Common myeloid progenitor, CD34-positive (primary cell): ENCODE data around the gene ZNF668.

Experiments
- CTCF ChIA-PET: fragments of 350-600 bp; sonication (Branson Sonifier 250); formaldehyde crosslinking; loops from one replicate; lab custom pipeline; 2021; ENCODE audit warnings: antibody characterized with exemption; lab: Charles Lee
- POLR2A ChIA-PET: fragments of 350-600 bp; sonication (Branson Sonifier 250); formaldehyde crosslinking; loops from one replicate; lab custom pipeline; 2021; ENCODE audit warnings: antibody characterized with exemption; lab: Charles Lee
- DNase-seq, 3 donors: peaks; one replicate each; pipeline versions ENCODE4 v3.0.0 to v3.0.0-alpha.2; 2013
- H3K27ac ChIP-seq, 2 experiments: 1 replicate in 1 of 2; 2 replicates in 1 of 2; pipeline ENCODE4 v1.7.0; 2013; ENCODE audit warnings: inconsistent platforms in 2 of 2, low read length in 2 of 2, mild to moderate bottlenecking in 2 of 2, low read depth in 1 of 2, moderate library complexity in 1 of 2; ENCODE audit not compliant: severe bottlenecking in 2 of 2, insufficient read depth in 1 of 2, poor library complexity in 1 of 2
- H3K27me3 ChIP-seq, 5 experiments: replicated peaks in 2 of 5; 1 replicate in 3 of 5; 2 replicates in 2 of 5; pipeline versions ENCODE4 v1.6.1 to v1.7.0; 2013; ENCODE audit warnings: low read length in 4 of 5, mild to moderate bottlenecking in 2 of 5, moderate library complexity in 2 of 5, inconsistent platforms in 1 of 5; ENCODE audit not compliant: insufficient read depth in 5 of 5, control insufficient read depth in 4 of 5
- H3K36me3 ChIP-seq, 4 experiments: 1 replicate in 2 of 4; 2 replicates in 2 of 4; pipeline versions ENCODE4 v1.6.1 to v1.7.0; 2013; ENCODE audit warnings: low read length in 3 of 4, control low read depth in 1 of 4, mild to moderate bottlenecking in 1 of 4; ENCODE audit not compliant: control insufficient read depth in 4 of 4, insufficient read depth in 4 of 4
- H3K4me1 ChIP-seq, 4 experiments: 1 replicate in 3 of 4; 2 replicates in 1 of 4; pipeline versions ENCODE4 v1.6.1 to v1.7.1; 2013; ENCODE audit warnings: low read length in 3 of 4, mild to moderate bottlenecking in 3 of 4, control low read depth in 1 of 4, inconsistent platforms in 1 of 4, moderate library complexity in 1 of 4; ENCODE audit not compliant: control insufficient read depth in 4 of 4, insufficient read depth in 4 of 4; ENCODE audit errors: control extremely low read depth in 1 of 4
- H3K4me3 ChIP-seq, 7 experiments: 1 replicate in 4 of 7; 2 replicates in 3 of 7; pipeline versions ENCODE4 v1.5.1 to v1.7.0; 2013; ENCODE audit warnings: mild to moderate bottlenecking in 7 of 7, low read length in 6 of 7, moderate library complexity in 6 of 7, inconsistent platforms in 2 of 7, low read depth in 2 of 7, control low read depth in 1 of 7; ENCODE audit not compliant: insufficient read depth in 4 of 7, control insufficient read depth in 1 of 7; ENCODE audit errors: extremely low read depth in 1 of 7
- H3K9me3 ChIP-seq, 5 experiments: 1 replicate in 4 of 5; 2 replicates in 1 of 5; pipeline versions ENCODE4 v1.6.1 to v1.7.1; 2013; ENCODE audit warnings: low read length in 4 of 5, mild to moderate bottlenecking in 2 of 5, inconsistent platforms in 1 of 5, low read depth in 1 of 5, moderate library complexity in 1 of 5; ENCODE audit not compliant: control insufficient read depth in 4 of 5, insufficient read depth in 2 of 5; ENCODE audit errors: control extremely low read depth in 1 of 5
- WGBS: methylation state at CpG from one replicate; pipeline ENCODE4 v1.1.5; 2013; ENCODE audit not compliant: insufficient coverage; 5-methylcytosine and 5-hydroxymethylcytosine counted together

Gene ZNF668

GRCh38 chr16:31031276-31031675 is 42.8 kb downstream of the ZNF668 start:
- Histone ChIP-seq H3K9me3 (no peaks in the 10 kb centered on the region), H3K36me3 (peaks cover 3 to 16% (median 6%) of the 10 kb centered on the region in 4 experiments), H3K4me3 (no peak overlapping the region), H3K27ac (no peak overlapping the region), H3K4me1 (peaks cover 3 to 24% (median 20%) of the 10 kb centered on the region in 4 experiments), H3K27me3 (no peaks in the 10 kb centered on the region)
- CTCF ChIA-PET = no interaction called here
- POLR2A ChIA-PET = no interaction called here
- no peak for DNase-seq
- 100% methylated on average over 3 of the region's 4 CpGs for WGBS

GRCh38 chr16:31029272-31029671 is 44.8 kb downstream of the ZNF668 start:
- WGBS = 100% methylated on average over 1 of the region's 5 CpGs
- Histone ChIP-seq H3K9me3 (no peaks in the 10 kb centered on the region), H3K4me3 (no peak overlapping the region), H3K4me1 (peaks cover 3 to 29% (median 21%) of the 10 kb centered on the region in 4 experiments), H3K27ac (no peak overlapping the region), H3K27me3 (no peaks in the 10 kb centered on the region), H3K36me3 (no peaks in the 10 kb centered on the region)
- DNase-seq = no peak
- ChIA-PET POLR2A (no interaction called here), CTCF (no interaction called here)

GRCh38 chr16:31025339-31025738 is 48.7 kb downstream of the ZNF668 start:
- Histone ChIP-seq H3K9me3 (no peaks in the 10 kb centered on the region), H3K27ac (no peak overlapping the region), H3K4me1 (peaks cover 0 to 11% (median 5%) of the 10 kb centered on the region in 4 experiments), H3K4me3 (no peak overlapping the region), H3K27me3 (no peaks in the 10 kb centered on the region), H3K36me3 (no peaks in the 10 kb centered on the region)
- no peak for DNase-seq
- ChIA-PET CTCF (interaction anchor here (0.6 to 1.1 kb wide), 3 partner anchors 117 to 274 kb away, joined by 3 read pairs; no protein-coding TSS in a partner anchor), POLR2A (no interaction called here)
- 39% methylated on average over 2 of the region's 5 CpGs for WGBS

GRCh38 chr16:31023627-31024226 is 50.3 kb downstream of the ZNF668 start:
- Histone ChIP-seq H3K4me3 (no peak overlapping the region), H3K36me3 (no peaks in the 10 kb centered on the region), H3K9me3 (no peaks in the 10 kb centered on the region), H3K27ac (no peak overlapping the region), H3K27me3 (no peaks in the 10 kb centered on the region), H3K4me1 (peaks cover 0 to 11% (median 5%) of the 10 kb centered on the region in 4 experiments)
- DNase-seq = no peak
- ChIA-PET POLR2A (no interaction called here), CTCF (interaction anchor here (1.0 to 1.2 kb wide), 4 partner anchors 48 to 122 kb away, joined by 3 to 5 read pairs (median 3); no protein-coding TSS in a partner anchor)
- WGBS = 80% methylated on average over 1 of the region's 6 CpGs

- Histone ChIP-seq H3K4me1 (peaks cover 0 to 11% (median 5%) of the 10 kb centered on the region in 4 experiments), H3K36me3 (no peaks in the 10 kb centered on the region), H3K27ac (no peak overlapping the region), H3K9me3 (no peaks in the 10 kb centered on the region), H3K27me3 (no peaks in the 10 kb centered on the region), H3K4me3 (no peak overlapping the region)
- no peak for DNase-seq
- 100% methylated on average over 1 of the region's 4 CpGs for WGBS
- POLR2A ChIA-PET = interaction anchor here (0.7 kb wide), 1 partner anchor 39 kb away, joined by 4 read pairs; no protein-coding TSS in a partner anchor
- CTCF ChIA-PET = interaction anchor here (1.0 to 1.2 kb wide), 2 partner anchors 83 to 122 kb away, joined by 3 to 5 read pairs; no protein-coding TSS in a partner anchor
Observed at GRCh38 chr16:31023252-31023602, 50.8 kb downstream of the ZNF668 start.

GRCh38 chr16:31022544-31023251 is 51.3 kb downstream of the ZNF668 start:
- 96% methylated on average over 7 of the region's 12 CpGs for WGBS
- no peak for DNase-seq
- H3K4me1 ChIP-seq = peaks cover 0 to 11% (median 5%) of the 10 kb centered on the region in 4 experiments
- H3K36me3 ChIP-seq = no peaks in the 10 kb centered on the region
- POLR2A ChIA-PET = interaction anchor here (0.7 kb wide), 1 partner anchor 39 kb away, joined by 4 read pairs; no protein-coding TSS in a partner anchor
- H3K9me3 ChIP-seq = no peaks in the 10 kb centered on the region
- no peak overlapping the region for H3K27ac ChIP-seq
- H3K27me3 ChIP-seq = no peaks in the 10 kb centered on the region
- no peak overlapping the region for H3K4me3 ChIP-seq
- CTCF ChIA-PET = interaction anchor here (1.2 to 1.6 kb wide), 2 partner anchors 18 to 83 kb away, joined by 5 read pairs; no protein-coding TSS in a partner anchor

GRCh38 chr16:31020536-31020935 is 53.5 kb downstream of the ZNF668 start:
- no peaks in the 10 kb centered on the region for H3K36me3 ChIP-seq
- H3K9me3 ChIP-seq = no peaks in the 10 kb centered on the region
- no peak overlapping the region for H3K27ac ChIP-seq
- peaks cover 0 to 2% (median under 1%) of the 10 kb centered on the region in 4 experiments for H3K4me1 ChIP-seq
- H3K4me3 ChIP-seq = no peak overlapping the region
- no peak for DNase-seq
- H3K27me3 ChIP-seq = no peaks in the 10 kb centered on the region
- no CpG with 5 or more reads among the region's 3 CpGs for WGBS
- POLR2A ChIA-PET = no interaction called here
- CTCF ChIA-PET = no interaction called here
